Esophagus squamous epithelium (tissue), 5 donors: ENCODE measurements around the gene RNF39. TPM values are rescaled to one million over a fixed set of nuclear protein-coding genes. Genes with fewer than 3 reads are reported as not detected.

ENCODE experiments used
- DNase-seq: peaks from one replicate; lab custom pipeline; 2025; lab: John Stamatoyannopoulos, UW
- H3K27ac ChIP-seq, 4 donors: fragments of 200-600 bp; sonication (generic); one replicate each; pipeline ENCODE4 v1.5.1; 2016 to 2019; ENCODE audit warnings: mild to moderate bottlenecking in 1 of 4
- H3K27me3 ChIP-seq, 4 donors: fragments of 200-600 bp; sonication (generic); 1 replicate in 3 of 4; 2 replicates in 1 of 4; pipeline versions ENCODE4 v1.5.1 to v1.6.0; 2017 to 2021; ENCODE audit warnings: antibody characterized with exemption in 1 of 4
- H3K36me3 ChIP-seq, 3 donors: fragments of 200-600 bp; sonication (generic); one replicate each; pipeline ENCODE4 v1.5.1; 2016 to 2019
- H3K4me1 ChIP-seq, 3 donors: fragments of 200-600 bp; sonication (generic); one replicate each; pipeline ENCODE4 v1.5.1; 2017 to 2019
- H3K4me3 ChIP-seq, 4 donors: fragments of 200-600 bp; sonication (generic); 1 replicate in 3 of 4; 2 replicates in 1 of 4; pipeline ENCODE4 v1.5.1; 2016 to 2019; ENCODE audit warnings: mild to moderate bottlenecking in 2 of 4, moderate library complexity in 1 of 4
- H3K9me3 ChIP-seq, 3 donors: fragments of 200-600 bp; sonication (generic); one replicate each; pipeline ENCODE4 v1.5.1; 2016 to 2019
- CTCF ChIP-seq, 6 experiments: fragments of 450-650 bp in 4 of 6; fragments of 200-600 bp in 2 of 6; sonication (generic) in 2 of 6; IDR thresholded peaks; one replicate each; pipeline ENCODE4 v1.5.1; 2016 to 2019; ENCODE audit warnings: antibody characterized with exemption in 6 of 6, mild to moderate bottlenecking in 4 of 6, moderate library complexity in 4 of 6
- POLR2A ChIP-seq, 4 donors: fragments of 450-650 bp; IDR thresholded peaks; one replicate each; pipeline ENCODE4 v1.6.1; 2017; ENCODE audit warnings: antibody characterized with exemption in 4 of 4, mild to moderate bottlenecking in 4 of 4, moderate library complexity in 3 of 4
- WGBS, 2 donors: methylation state at CpG; one replicate each; pipeline ENCODE4 v1.1.5; 2018; 5-methylcytosine and 5-hydroxymethylcytosine counted together
- intact Hi-C: fragments of 100-400 bp; cut with DNase I; formaldehyde crosslinking; loops from one replicate; pipeline ENCODE4 v1.15.0; 2022
- total RNA-seq, 4 donors: library from RNA; depleted of rRNA; stranded (reverse); fragments of >200 nt; gene quantifications; one replicate each; pipeline ENCODE4 v1.1.0, GENCODE V29; 2016
- donor health status: DM: yes; HTN: yes; CAD: no.

RNF39 gene
- total RNA-seq, 4 donors from 2014 or later = 3.1 to 11.4 (median 9.2) TPM

- DNase-seq = no peak
- no peaks in the 10 kb centered on the region for H3K4me1 ChIP-seq
- no peaks in the 10 kb centered on the region for H3K36me3 ChIP-seq
- no peaks in the 10 kb centered on the region for H3K9me3 ChIP-seq
- H3K27me3 ChIP-seq = peaks cover 0 to 81% (median 3%) of the 10 kb centered on the region in 4 donors
- no peak for TF ChIP-seq POLR2A (IDR thresholded peaks at IDR 0.05)
- TF ChIP-seq CTCF (IDR thresholded peaks at IDR 0.05) = no peak
- H3K27ac ChIP-seq = no peak overlapping the region
- 42 to 54% methylated on average over 1 of the region's 1 CpG for WGBS, 2 donors
- intact Hi-C loops = no loop called here
- H3K4me3 ChIP-seq = no peak overlapping the region
Measured at GRCh38 chr6:30113841-30114240, 38.3 kb upstream of the RNF39 start.

GRCh38 chr6:30113003-30113759 is 37.6 kb upstream of the RNF39 start, which contains the start of gene TRIM31:
TSS of gene TRIM31 (minus strand) at chr6:30113090. CDS start at chr6:30112805, 285 bp downstream.
- Histone ChIP-seq H3K36me3 (no peaks in the 10 kb centered on the region), H3K27me3 (peaks cover 0 to 88% (median 3%) of the 10 kb centered on the region in 4 donors), H3K9me3 (no peaks in the 10 kb centered on the region), H3K4me3 (no peak within 1 kb of the TSS), H3K4me1 (no peaks in the 10 kb centered on the region), H3K27ac (no peak within 1 kb of the TSS)
- WGBS, 2 donors = 76% methylated on average over 3 of the region's 3 CpGs
- intact Hi-C loops = no loop called here
- TF ChIP-seq POLR2A (IDR thresholded peaks at IDR 0.05) (no peak), CTCF (IDR thresholded peaks at IDR 0.05) (no peak)
- DNase-seq = no peak

GRCh38 chr6:30112402-30112994 is 36.9 kb upstream of the RNF39 start:
- H3K36me3 ChIP-seq = no peaks in the 10 kb centered on the region
- H3K4me1 ChIP-seq = no peaks in the 10 kb centered on the region
- no peak for TF ChIP-seq POLR2A (IDR thresholded peaks at IDR 0.05)
- no peak for TF ChIP-seq CTCF (IDR thresholded peaks at IDR 0.05)
- H3K27me3 ChIP-seq = peaks cover 0 to 90% (median 3%) of the 10 kb centered on the region in 4 donors
- H3K27ac ChIP-seq = no peak overlapping the region
- 64 to 70% methylated on average over 10 of the region's 10 CpGs for WGBS, 2 donors
- intact Hi-C loops = no loop called here
- no peaks in the 10 kb centered on the region for H3K9me3 ChIP-seq
- no peak for DNase-seq
- H3K4me3 ChIP-seq = no peak overlapping the region

- H3K27me3 ChIP-seq = peaks cover 0 to 92% (median 3%) of the 10 kb centered on the region in 4 donors
- H3K4me3 ChIP-seq = no peak overlapping the region
- H3K4me1 ChIP-seq = no peaks in the 10 kb centered on the region
- H3K9me3 ChIP-seq = no peaks in the 10 kb centered on the region
- intact Hi-C loops = no loop called here
- H3K36me3 ChIP-seq = no peaks in the 10 kb centered on the region
- DNase-seq = no peak
- whole genome bisulfite sequencing, 2 donors = 57 to 63% methylated on average over 10 to 15 of the region's 27 CpGs
- TF ChIP-seq CTCF (IDR thresholded peaks at IDR 0.05) (no peak), POLR2A (IDR thresholded peaks at IDR 0.05) (no peak)
- no peak overlapping the region for H3K27ac ChIP-seq
Measured at GRCh38 chr6:30111266-30111856, 35.8 kb upstream of the RNF39 start.

- intact Hi-C loops = no loop called here
- TF ChIP-seq CTCF (IDR thresholded peaks at IDR 0.05) (no peak), POLR2A (IDR thresholded peaks at IDR 0.05) (no peak)
- no peaks in the 10 kb centered on the region for H3K36me3 ChIP-seq
- no peak for DNase-seq
- no peak overlapping the region for H3K27ac ChIP-seq
- H3K27me3 ChIP-seq = peaks cover 0 to 76% (median 0%) of the 10 kb centered on the region in 4 donors
- no peak overlapping the region for H3K4me3 ChIP-seq
- H3K4me1 ChIP-seq = peaks cover 22 to 42% (median 27%) of the 10 kb centered on the region in 3 donors
- 75 to 94% methylated on average over 2 of the region's 2 CpGs for WGBS, 2 donors
- H3K9me3 ChIP-seq = no peaks in the 10 kb centered on the region
Measured at GRCh38 chr6:30104661-30105060, 29.1 kb upstream of the RNF39 start.
